GM12892 (cell line): Measurements from ENCODE around the gene ZBTB40.
A peak's percentile ranks its signal among the peaks of the same experiment; 100 is the strongest.

Experiments
- DNase-seq: peaks from one replicate; pipeline ENCODE4 v3.0.0; 2011; ENCODE audit not compliant: insufficient read length
- FAIRE-seq: peaks from 2 replicates; lab custom pipeline; 2011; peaks lifted over from hg19 to GRCh38; lab: Jason Lieb, UNC
- POLR2A ChIP-seq: IDR thresholded peaks from 2 replicates; pipeline ENCODE4 v1.6.1; 2011; ENCODE audit warnings: low read depth, low read length, control low read depth
- POLR2AphosphoS5 ChIP-seq: IDR thresholded peaks from 2 replicates; pipeline ENCODE4 v1.6.1; 2011; ENCODE audit warnings: low read depth, low read length, control low read depth
- TAF1 ChIP-seq: IDR thresholded peaks from 2 replicates; pipeline ENCODE4 v1.6.1; 2011; ENCODE audit warnings: low read depth, mild to moderate bottlenecking, control low read depth, low read length, borderline replicate concordance

The ZBTB40 gene

DNA sequence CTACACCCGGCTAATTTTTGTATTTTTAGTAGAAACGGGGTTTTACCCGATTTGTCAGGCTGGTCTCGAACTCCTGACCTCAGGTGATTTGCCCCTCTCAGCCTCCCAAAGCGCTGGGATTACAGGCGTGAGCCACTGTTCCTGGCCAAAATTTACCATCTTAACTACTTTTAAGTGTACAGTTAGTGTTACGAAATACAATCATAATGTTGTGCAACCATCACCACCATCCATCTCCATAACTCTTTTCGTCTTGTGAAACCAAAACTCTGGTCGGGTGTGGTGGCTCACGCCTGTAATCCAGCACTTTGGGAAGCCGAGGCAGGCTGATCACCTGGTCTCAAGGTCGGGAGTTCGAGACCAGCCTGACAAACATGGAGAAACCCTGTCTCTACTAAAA is 14.1 kb upstream of the ZBTB40 start:
- DNase-seq (no peak), FAIRE-seq (no peak)
- TF ChIP-seq POLR2AphosphoS5 = no peak
- no peak for TF ChIP-seq POLR2A
- TF ChIP-seq TAF1 = no peak

DNA sequence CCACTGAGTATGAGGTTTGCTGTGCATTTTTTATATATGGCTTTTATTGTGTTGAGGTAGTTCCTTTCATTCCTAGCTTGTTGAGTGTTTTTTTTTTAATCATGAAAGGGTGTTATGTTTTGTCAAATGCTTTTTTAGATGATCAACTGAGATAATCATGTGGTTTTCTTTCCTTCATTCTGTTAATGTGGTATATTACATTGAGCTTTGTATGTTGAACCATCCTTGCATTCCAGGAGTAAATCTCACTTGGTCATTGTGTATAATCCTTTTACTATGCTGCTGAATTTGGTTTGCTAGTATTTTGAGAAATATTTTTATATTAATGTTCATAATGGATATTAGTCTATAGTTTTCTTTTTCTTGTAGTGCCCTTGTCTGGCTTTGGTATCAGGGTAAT is 11.1 kb upstream of the ZBTB40 start:
- DNase-seq (no peak), FAIRE-seq (no peak)
- TF ChIP-seq POLR2A = no peak
- no peak for TF ChIP-seq POLR2AphosphoS5
- TF ChIP-seq TAF1 = no peak

DNA sequence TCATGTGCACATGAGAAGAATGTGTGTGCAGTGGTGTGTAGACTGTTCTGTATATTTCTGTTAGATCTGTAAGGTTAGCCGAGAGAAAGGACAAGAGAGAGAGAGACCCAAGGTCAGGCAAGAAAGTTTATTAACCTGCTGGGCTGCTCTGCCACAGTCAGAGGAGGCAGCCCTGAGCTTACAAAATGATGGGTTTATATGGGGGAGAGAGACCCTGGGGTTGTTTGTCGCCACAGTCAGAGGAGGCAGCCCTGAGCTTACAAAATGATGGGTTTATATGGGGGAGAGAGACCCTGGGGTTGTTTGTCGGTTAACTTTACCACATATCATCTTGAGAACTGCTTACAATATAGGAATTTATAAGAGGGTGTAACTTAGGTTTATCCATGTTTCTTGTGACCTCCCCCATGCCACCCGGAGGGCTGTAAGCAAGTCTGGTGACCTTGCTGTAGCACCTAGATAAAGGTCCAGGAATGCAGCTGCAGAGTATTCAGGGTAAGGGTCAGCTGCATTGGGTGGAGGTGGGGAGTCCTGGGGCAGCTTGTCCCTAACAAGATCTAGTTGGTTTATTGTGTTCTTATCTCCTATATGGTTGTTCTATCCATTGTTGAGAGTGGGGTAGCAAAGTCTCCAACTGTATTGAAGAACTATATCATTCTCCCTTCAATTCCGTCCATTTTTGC is 9.3 kb upstream of the ZBTB40 start:
- FAIRE-seq (no peak), DNase-seq (no peak)
- no peak for TF ChIP-seq POLR2AphosphoS5
- no peak for TF ChIP-seq POLR2A
- TF ChIP-seq TAF1 = no peak

DNA sequence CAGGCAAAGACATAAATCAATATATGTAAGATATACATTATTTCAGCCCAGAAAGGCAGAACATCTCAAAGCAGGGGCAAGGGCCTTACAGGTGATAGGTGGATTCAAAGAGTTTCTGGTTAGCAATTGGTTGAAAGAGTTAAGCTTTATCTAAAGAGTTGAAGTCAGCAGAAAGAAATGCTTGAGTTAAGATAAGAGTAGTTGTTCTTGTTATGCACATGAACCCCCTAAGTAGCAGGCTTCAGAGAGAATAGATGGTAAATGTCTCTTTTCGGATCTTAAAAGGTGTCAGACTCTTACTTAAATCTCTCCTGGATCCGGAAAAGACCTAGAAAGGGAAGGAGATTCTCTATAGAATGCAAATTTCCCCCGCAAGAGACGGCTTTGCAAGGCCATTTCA is 8.3 kb upstream of the ZBTB40 start:
- TF ChIP-seq TAF1 = no peak
- no peak for TF ChIP-seq POLR2A
- TF ChIP-seq POLR2AphosphoS5 = no peak
- no peak for DNase-seq
- no peak for FAIRE-seq

GRCh38 chr1:22444856-22445255 is 6.8 kb upstream of the ZBTB40 start:
- DNase-seq (no peak), FAIRE-seq (no peak)
- TF ChIP-seq POLR2AphosphoS5 = no peak
- TF ChIP-seq TAF1 = no peak
- no peak for TF ChIP-seq POLR2A

GRCh38 chr1:22447621-22448111 is 4.0 kb upstream of the ZBTB40 start:
- TF ChIP-seq TAF1 = no peak
- TF ChIP-seq POLR2AphosphoS5 = no peak
- TF ChIP-seq POLR2A = no peak
- DNase-seq (no peak), FAIRE-seq (no peak)

DNA sequence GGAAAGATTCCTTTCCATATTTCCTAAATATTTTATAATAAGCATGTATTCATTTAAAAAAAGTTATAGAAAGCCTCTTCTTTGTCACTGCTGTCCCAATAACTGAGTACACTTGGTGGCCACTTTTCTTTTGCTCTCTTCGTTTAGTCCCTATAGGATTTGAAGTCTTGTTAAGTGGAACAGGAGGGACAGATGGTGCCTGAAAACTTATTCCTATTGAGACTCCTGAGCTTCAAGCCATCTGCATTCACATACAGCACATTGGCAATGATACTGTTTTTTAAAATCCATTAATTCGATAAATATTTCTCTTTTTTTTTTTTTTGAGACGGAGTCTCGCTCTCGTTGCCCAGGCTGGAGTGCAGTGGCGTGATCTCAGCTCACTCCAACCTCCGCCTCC is 2.0 kb upstream of the ZBTB40 start:
- TF ChIP-seq POLR2A = no peak
- no peak for TF ChIP-seq POLR2AphosphoS5
- TF ChIP-seq TAF1 = no peak
- FAIRE-seq (no peak), DNase-seq (no peak)

GRCh38 chr1:22450351-22451021 is 1.2 kb upstream of the ZBTB40 start:
- TF ChIP-seq POLR2A (no peak), TAF1 (no peak), POLR2AphosphoS5 (no peak)
- no peak for FAIRE-seq
- DNase-seq = no peak

GRCh38 chr1:22452481-22452957 is 868 bp downstream of the ZBTB40 start:
- DNase-seq = no peak
- FAIRE-seq = peak; percentile 60

GRCh38 chr1:22453181-22453580 is 1.5 kb downstream of the ZBTB40 start:
- no peak for FAIRE-seq

More at GRCh38 chr1:22452481-22452957, 868 bp downstream of the ZBTB40 start:
- TF ChIP-seq TAF1 = no peak
- no peak for TF ChIP-seq POLR2A
- no peak for TF ChIP-seq POLR2AphosphoS5

GRCh38 chr1:22454476-22455056 is 2.9 kb downstream of the ZBTB40 start:
- FAIRE-seq (no peak), DNase-seq (no peak)
- TF ChIP-seq POLR2AphosphoS5 (no peak), POLR2A (no peak), TAF1 (no peak)

More at GRCh38 chr1:22453181-22453580, 1.5 kb downstream of the ZBTB40 start:
- TF ChIP-seq POLR2A (no peak), TAF1 (no peak), POLR2AphosphoS5 (no peak)
- no peak for DNase-seq

- no peak for DNase-seq
- TF ChIP-seq POLR2A = no peak
- no peak for TF ChIP-seq TAF1
- no peak for TF ChIP-seq POLR2AphosphoS5
- no peak for FAIRE-seq
These were observed 5.7 kb downstream of the ZBTB40 start for GRCh38 chr1:22457345-22457744.
